Effector CD8-positive, alpha-beta T cell (primary cell): ENCODE measurements around the gene CLDN19.
"Not testable (repeated sequence)": the region's sequence is repeated elsewhere in the genome, so short reads cannot be mapped to it uniquely, and the experiment has no call there.

Experiments used
- DNase-seq: peaks from one replicate; lab custom pipeline; 2025; lab: John Stamatoyannopoulos, UW

Gene CLDN19

DNA sequence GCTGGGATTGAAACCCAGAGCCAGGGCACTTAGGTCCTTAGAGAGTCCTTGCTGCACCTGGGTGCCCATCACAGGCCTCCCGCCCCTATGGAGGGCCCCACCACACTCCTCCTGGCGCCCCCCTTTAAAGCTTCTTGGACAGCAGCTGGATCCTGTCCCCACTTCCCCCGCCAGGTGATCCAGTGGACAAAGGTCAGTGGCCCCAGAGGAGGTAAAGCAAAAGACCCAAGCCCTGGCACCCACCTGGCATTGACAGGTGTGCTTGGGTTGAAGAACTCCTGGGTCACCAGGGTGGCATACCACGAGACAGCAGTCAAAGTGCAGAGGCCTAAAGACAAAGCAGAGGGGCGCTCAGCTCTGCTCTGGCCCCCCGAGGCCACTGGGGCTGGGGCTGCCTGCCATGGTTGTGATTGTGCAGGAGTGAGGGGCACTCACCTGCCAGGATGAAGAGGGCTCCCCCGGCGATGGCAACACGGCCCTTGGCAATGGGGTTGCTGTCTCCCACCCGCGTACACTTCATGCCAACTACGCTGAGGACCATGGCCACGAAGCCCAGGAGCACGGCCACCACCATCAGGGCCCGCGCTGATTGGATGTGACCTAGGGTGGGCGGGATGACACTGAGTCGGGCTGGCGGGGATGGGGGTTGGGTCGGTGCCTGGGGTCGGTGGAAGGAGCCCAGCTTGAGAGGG, 1.9 kb downstream of the CLDN19 start:
- DNase-seq, result no peak

- no peak for DNase-seq
Measured at GRCh38 chr1:42737257-42737656, 2.8 kb downstream of the CLDN19 start.

DNA sequence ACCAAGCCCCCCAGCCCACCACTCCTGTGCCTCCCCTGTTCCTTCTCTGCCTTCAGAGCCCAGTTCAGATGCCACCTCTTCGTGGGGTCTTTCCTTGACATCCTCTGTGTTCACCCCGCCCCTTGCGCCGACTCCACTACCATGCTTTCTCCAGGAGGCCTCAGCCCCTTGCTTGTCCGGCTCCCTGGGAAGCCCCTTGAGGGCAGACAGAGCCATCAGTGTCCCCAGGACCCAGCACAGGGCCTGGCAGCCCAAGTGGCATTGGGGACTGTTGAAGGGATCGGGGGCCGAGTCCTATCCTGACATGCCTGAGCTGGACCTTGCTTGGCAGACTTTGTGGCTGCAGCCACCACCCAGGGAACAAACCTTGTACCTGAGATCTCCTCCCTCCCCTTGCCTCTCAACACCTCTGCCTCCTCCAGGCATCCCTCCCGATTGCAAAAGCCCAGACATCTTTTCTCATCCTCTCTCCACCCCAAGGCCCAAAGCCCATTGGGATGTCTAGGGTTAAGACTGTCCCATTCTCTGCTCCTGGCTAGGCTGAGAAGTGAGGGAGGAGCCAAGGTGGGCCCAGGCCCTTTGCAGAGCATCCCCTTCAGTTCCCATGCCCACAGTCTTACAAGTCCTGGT, 3.4 kb downstream of the CLDN19 start:
- no peak for DNase-seq

DNA sequence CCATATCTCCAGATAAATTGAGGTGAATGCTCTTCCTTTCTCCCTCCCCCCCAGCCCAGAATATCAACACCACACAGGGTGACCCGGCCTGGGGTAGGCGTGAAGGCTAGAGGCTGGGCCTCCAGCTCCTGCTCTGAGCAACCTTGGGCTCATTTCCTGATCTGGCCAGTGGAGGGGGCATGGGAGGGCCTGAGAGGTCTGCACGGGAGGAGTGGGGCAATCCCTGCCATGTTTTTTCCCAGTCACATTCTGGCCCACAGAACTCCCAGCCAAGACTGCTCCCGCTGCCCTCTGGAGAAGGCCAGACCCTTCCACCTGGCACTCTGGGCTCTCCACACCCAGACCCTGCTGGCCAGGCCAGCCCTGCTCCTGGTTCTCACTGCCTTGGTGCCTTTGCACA, 3.9 kb downstream of the CLDN19 start:
- DNase-seq, result no peak

- DNase-seq, result no peak
Measured at GRCh38 chr1:42735477-42736105, 4.4 kb downstream of the CLDN19 start.

GRCh38 chr1:42735056-42735455, 5.0 kb downstream of the CLDN19 start:
- no peak for DNase-seq

DNA sequence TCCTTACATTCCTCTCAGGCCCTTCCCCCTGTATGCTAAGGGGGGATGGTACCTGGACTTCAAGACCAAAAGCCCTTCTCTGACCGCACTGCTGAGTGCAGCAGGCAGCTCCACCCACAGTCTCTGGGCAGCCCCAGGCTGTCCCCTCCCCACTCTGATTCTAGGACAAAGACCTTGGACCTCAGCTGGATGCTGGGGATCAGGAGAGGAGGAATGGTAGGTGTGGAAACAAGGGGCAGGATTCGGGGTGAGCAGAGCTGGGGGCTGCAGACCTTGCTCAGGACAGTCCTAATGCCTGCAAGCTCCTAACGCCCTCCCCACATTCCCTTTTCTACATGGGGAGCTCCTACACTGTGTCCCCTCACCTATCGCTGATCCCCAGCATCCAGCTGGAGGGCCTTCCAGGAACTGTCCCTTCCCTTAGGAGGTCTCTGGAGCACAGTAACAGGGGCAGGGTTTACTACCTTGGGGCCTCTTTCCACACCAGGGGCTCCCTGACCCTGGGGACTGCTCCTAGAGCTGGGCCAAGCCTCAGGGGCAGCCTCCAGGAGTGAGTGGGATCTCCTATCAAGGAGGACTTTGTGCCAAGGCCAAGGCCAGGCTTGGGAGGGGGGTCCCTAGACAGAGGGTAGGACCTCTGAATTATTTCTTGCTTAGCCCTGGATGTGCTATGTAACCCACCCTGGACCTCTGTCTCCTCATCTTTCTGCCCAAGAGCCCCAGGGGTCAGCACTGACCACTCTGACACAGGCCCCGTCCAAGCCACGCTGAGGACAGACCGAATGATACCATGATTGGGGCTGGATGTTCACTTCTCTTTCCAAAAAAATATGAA, 5.6 kb downstream of the CLDN19 start:
- no peak for DNase-seq

DNA sequence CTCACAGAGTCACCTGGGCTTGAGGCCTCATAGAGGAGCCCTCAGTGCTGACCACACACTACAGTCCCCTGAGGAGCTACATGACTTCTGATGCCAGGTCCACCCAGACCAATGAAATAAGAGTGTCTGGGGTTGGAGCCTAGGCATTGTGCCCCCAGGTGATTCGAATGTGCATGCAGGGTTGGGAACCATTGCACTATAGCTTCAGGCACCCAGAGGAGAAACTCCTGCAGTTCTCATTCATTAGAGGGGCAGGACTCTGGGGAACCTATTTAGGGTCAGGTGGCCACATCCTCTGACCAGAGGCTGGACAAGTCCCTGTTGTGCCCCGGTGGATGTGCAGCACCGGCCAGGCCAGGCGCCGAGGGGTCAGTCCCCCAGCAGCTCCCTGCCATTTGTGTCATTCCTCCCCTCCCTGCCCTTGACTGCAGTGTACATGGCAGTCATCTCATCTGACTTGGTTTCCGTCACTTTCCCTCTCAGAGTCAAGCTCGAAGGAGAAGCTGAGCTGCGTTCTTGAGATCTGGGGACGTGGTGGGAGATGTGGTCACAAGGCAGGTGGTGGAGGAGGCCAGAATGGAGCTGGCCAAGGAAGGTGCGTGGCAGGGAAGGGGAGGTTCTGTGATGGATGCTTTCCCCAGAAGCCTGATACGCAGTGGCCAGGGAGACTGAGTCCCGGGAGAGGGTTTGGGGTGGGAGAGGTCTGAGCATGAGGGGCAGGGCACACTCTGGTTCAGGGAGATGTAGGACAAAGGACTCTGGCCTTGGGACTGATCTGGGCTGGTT, 6.4 kb downstream of the CLDN19 start:
- no peak for DNase-seq

DNA sequence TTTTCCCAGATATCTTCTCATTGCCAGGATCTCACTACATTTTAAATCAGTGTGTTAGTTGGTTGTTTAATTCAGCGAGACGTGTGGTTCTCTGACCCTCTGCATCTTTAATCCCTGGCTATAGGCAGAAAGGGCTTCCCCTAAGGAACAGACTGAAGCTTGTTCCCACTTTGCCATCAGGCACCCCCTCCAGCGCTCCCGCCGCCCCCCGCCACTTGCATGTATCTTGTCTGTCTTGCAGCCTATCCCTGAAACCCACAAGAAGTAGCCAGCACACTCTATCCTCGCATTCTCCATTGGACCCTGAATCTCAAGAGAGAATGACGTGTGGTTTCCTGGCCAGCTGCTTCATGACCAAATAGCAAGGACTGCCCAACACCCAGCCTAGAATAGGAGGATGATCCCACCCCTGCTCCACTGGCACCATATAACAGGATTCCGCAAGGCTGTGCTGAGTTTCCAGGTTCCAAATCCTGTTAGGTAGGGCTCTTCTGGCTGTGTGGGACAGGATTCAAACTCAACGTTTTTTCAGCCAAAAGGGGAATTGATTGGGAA, 7.8 kb downstream of the CLDN19 start:
- DNase-seq, result no peak

- no peak for DNase-seq
Measured at GRCh38 chr1:42731585-42731984, 8.5 kb downstream of the CLDN19 start.

- DNase-seq, result no peak
Measured at GRCh38 chr1:42730988-42731387, 9.0 kb downstream of the CLDN19 start.

- DNase-seq, result no peak
Measured at GRCh38 chr1:42730002-42730401, 10.0 kb downstream of the CLDN19 start.

- not testable (repeated sequence) for DNase-seq
Measured at GRCh38 chr1:42725820-42726219, 14.2 kb downstream of the CLDN19 start.

GRCh38 chr1:42723511-42723910, 16.5 kb downstream of the CLDN19 start:
- no peak for DNase-seq

DNA sequence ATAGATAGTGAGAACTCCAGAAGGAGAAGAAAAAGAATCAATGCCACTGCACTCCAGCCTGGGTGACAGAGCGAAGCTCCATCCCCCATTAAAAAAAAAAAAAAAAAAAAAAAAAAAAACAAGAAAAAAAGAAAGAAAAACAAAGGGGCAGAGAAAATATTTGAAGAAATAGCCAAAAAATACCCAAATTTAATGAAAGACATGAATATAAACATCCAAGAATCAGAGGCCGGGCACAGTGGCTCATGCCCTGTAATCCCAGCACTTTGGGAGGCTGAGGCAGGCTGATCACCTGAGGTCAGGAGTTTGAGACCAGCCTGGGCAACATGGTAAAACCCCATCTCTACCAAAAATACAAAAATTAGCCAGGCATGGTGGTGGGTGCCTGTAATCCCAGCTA, 17.6 kb downstream of the CLDN19 start:
- not testable (repeated sequence) for DNase-seq

- no peak for DNase-seq
Measured at GRCh38 chr1:42721926-42722325, 18.1 kb downstream of the CLDN19 start.

GRCh38 chr1:42720868-42721267, 19.2 kb downstream of the CLDN19 start:
- DNase-seq, result no peak

DNA sequence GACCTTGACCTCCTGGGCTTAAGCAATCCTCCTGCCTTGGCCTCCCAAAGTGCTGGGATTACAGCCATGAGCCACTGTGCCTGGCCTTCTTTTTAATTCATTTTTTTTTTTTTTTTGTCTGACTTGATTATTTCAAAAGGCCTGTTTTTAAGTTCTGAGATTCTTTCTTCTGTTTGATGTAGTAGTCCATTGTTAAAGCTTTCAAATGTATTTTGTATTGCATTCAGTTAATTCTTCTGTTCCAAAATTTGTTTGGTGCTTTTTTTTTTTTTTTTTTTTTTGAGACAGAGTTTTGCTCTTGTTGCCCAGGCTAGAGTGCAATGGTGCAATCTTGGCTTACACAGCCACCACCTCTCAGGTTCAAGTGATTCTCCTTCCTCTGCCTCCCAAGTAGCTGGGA, 25.6 kb downstream of the CLDN19 start:
- DNase-seq, result not testable (repeated sequence)

- DNase-seq, result no peak
Measured at GRCh38 chr1:42713293-42713692, 26.7 kb downstream of the CLDN19 start.

GRCh38 chr1:42712808-42713207, 27.2 kb downstream of the CLDN19 start:
- DNase-seq, result not testable (repeated sequence)

DNA sequence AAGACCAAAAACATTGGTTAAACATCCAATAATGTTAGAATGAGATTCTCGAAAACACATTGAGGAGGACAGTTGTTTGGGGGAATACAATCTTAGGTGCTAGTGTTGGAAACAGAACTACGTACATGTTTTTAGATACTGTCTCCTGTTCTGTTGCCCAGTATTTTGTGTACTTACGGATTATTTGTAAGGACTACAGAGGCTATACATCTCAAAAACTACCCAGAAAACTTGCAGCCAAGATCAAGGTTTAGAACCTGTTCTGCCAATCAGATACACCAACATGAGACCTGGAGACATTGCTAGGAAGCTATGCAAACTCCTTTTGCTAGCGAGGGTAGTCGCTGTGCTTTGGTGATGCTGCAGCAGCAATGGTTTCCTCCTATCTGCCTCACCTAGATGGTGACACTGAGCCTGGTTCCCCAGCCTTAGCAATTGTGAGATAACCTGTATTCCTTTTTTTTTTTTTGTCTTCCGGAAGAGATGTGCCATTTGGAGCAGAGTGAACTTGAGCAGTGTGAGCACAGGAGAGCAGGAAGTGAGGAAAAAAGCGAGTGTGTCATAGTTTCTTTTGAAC, 36.1 kb downstream of the CLDN19 start:
- no peak for DNase-seq
